ENCODE results near the gene KCNMA1.

- TF ChIP-seq YY1 (IDR thresholded peaks at IDR 0.05; ENCODE audit: insufficient read depth, insufficient read length), result no peak
- TF ChIP-seq ZNF274 (IDR thresholded peaks at IDR 0.05; ENCODE audit: low read depth, low read length), result no peak
These were observed 454.8 kb downstream of the KCNMA1 start for GRCh38 chr10:77182803-77183202.

Measured in NT2/D1 (cell line).